Activated CD4-positive, alpha-beta T cell treated with anti-CD3 and anti-CD28 coated beads for 4 hours (primary cell): ENCODE data around the gene HPD.
"Not testable (repeated sequence)": the region's sequence is repeated elsewhere in the genome, so short reads cannot be mapped to it uniquely, and the experiment has no call there.

Source experiments
- DNase-seq, 2 donors: peaks; one replicate each; pipeline ENCODE4 v3.0.0-alpha.2; 2020

The HPD gene

DNA sequence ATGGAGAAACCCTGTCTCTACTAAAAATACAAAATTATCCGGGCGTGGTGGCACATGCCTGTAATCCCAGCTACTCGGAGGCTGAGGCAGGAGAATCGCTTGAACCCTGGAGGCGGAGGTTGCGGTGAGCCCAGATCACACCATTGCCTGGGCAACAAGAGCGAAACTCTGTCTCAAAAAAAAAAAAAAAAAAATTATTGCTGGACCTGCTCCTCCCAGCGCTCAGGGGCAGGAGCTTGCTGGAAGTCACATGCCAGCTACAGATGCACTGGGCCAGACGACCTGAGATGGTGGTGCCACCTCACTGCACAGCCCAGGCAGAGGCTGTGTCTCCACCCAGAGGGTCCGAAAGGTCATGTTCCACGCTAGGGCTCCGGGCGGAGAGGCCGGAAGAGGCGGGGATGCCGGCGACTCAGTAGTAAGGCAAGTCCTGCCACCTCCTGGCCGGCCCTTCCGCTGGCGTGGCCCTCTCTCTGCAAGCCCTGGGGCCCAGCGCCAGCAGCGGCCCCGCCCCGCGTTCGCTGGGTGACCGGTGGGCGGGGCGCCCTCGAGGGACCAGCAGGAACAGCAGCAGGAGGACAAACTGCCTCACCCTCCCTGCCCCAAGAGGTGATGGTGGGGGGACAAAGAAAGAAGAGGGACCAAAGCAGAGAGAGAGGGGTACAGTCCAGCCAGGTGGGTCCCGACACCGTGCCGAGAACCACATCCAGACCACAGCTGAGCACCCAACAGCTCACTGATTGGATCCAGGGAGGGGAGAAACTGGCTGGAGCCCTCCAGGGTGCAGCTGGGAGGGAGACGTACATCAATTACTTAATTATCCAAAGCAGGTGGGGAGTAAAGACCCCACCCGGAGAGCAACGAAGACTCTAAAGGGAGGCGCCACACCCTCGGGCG lies 61.6 kb downstream of the HPD start:
- DNase-seq, result no peak

DNA sequence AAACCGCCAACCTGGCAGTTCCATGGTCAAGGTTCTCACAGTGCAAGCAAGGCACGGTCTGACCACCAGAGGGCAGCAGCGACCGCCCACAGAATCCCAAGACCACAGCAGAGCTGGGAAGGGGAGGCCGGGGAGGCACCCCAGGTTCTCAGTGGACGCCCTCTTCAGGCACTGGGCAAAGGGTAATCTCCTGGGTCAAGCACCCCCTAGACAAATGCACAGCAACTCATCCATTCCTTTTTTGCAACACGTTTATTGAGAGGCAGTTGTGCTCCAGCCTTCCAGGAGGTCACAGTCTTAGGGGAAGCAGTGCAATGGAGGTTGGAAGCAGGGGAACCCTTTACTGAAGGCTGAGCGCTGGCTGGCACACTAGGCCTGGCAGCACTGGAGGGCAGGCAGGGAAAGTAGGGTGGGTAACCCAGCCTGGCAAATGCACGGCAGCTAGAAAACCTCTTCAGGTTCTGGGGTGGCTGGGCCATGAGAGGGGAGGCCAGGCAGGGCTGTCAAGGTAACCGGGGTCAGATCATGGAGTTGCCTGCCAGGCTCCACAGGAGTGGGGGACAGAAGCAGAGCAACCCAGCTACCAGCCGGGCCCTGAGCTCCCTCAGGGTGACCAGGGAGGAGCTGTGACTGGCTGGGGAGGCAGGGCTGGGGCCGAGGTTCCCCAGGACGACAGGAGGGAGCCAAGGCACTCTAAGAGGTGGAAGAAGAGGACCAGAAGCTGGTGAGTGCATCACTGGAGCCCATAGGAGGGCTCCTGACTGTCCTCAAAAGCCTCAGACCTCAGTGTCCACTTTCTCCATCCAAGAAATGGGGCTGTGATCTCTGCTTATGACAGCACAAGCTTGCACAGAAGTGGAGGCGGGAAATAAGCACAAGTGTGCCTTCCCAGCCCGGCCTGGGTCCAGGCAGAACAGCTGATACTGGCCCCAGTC lies 63.4 kb downstream of the HPD start:
- DNase-seq, result peak; percentile 79 to 88

DNA sequence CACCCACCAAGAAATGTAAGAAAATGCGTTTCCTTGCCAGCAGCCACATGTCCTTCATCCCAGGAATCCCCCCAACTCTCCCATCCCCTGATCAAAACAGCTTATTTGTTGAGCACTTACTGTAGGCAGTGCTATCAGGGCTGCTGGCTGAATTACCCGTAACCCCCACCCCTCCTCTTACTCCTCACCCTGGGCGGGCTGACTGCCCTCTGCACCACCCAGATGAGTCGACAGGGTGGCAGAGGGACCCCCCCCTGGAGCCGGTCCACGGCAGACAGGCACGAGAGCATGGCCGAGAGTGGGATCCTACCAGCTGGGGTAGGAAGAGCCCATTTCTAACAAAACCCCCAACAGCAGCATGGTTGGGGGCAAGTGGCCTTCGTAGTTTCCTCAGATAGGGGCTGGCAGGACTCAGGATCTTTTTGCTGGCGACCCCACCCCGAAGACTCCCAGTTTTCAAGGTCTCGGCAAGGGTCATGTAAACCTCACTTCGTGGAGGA lies 64.1 kb downstream of the HPD start:
- peak in 1 of 2 donors; percentile 47 for DNase-seq

DNA sequence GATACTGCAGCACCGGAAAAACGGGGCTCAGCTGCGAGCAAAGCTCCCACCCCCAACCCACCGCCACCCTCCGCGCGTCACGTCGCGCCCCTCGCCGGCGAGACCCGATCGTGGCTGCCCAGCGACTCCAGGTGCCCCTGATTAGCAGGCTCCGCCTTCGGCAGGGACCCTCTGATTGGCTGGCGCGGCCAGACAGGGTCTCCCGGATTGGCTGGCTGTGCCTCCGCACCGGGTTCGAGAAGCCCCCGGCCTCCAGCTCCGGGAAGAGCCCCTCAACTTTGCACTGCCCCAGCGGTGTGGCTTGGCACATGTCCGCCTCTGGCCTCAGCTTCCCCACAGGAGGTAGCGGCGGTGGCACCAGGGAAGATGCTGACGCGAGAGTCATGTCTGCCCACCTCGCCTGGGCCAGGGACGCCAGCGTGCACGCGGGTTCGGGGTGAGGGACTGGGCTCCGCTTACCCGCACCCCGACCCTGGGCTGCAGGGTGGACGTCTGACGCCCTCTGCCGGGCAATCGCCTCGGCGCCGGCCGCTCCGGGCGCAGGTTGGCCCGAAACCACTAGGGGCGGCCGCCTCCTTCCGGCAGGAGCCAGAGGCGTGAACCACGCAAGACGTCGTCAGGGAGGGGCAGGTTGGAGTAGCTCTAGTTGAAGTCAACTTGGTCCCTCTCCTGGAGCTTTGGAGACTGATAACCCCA lies 64.7 kb downstream of the HPD start:
- DNase-seq, result peak; percentile 93 to 94

DNA sequence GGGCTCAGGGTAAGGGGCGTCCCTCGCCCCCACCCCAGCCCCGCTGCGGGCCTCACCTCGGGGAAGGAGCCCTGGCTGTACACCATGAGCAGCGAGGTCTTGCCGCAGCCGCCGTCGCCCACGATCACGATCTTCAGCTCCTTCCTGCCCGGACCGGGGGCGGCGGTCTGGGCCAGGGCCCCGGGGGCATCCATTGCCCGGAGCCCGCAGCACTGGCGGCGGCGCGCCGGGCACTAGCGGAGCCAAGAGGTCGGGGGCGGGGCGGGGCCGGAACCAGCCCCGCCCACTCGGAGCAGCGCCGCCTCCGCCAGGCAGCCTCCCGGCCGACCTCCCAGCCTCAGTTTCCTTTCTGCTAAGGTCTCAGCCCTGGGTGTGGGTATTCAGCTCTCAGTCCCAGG lies 65.2 kb downstream of the HPD start, which contains the start of gene RHOF:
TSS of gene RHOF (minus strand) at position 249 of the 398 bp plus-strand sequence. CDS start at position 194, 55 bp downstream.
- peak; percentile 56 to 74 for DNase-seq

DNA sequence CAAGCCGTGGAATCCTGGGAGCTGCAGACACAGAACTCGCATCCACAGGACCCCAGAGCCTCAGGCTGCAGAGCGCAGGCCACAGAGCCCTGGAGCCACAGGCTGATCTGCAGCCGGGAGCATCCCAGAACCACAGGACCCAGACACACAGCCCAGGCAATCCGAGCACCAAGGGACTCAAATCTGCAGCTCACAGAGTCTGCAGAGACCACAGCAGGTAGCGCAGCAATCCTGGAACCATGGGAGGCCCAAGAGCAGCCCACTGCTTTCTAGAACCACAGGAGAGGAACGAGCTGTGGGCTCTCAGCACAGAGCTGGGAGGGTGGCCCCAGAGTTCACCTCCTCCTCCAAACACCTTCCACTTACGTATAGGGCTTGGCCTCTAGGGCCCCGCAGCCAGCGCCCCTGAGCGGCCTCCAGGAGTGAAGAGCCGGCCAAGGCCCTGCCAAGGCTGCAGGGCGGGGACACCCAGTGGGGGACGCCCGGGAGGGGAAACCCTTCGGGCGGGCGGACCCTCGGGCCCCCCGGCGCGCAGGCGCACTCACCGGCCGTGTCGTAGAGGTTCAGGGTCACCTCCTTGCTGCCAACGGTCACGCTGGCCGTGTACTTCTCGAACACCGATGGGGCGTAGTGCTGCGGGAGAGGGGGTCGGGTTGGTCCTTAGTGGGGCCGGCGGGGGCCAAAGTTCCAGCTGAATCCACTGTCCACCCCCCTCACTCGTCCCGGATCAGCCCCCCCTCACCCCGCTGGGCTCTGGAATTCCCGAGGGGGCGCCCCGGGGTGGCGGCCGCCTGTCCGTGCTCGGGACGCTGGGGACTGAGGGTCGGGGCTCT lies 65.8 kb downstream of the HPD start:
- peak in 1 of 2 donors; percentile 56 for DNase-seq

DNA sequence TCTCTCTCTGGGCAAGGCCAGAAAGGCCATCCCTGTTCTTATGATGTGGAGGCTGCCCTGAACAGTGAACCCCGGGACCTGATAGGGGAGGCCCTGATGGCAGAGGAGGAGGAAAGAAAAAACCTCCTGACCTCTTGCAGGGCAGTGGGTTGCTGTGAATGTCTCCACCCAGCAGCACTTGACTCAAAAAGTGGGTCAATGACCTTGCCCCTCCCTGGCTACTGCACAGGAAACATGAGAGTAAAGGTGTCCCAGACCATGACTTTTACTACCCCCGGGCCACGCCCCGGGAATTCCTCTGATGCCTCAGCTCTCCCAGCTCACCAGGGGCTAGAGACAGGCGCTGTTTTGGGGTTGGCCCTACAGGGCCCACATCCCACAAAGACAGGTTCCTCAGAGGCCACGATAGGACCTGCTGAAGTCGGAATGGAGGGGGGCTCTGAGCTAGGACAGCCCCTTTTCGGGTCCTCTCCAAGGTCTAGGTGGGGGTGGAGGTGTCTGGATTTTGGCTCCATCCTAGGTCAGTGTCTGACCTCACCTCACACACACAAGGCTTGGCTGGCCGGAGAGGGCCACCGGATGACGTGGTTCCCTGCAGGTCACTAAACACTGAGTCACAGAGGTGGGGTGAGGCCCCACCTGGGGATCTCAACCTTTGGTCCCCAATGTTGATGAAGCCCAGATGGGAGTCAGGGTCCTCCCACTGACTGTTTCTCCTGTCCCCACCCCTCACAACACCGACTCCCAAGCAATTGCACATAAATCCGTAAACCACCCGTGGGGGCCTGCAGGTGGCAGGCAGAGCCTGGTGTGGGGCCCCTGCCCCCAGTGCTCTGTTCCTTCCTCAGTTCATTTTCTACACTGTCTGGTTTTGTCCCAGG lies 66.7 kb downstream of the HPD start:
- no peak for DNase-seq

DNA sequence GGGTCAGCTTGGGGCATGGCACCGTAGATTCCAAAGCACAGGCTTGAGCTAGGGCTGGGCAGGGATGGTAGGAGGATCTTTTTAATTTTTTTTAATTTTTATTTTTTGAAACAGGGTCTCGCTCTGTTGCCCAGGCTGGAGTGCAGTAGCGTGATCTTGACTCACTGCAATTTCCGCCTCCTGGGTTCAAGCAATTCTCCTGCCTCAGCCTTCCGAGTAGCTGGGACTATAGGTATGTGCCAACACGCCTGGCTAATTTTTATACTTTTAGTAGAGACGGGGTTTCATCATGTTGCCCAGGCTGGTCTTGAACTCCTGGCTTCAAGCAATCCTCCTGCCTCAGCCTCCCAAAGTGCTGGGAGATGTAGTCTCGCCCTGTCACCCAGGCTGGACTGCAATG lies 67.9 kb downstream of the HPD start:
- not testable (repeated sequence) for DNase-seq

DNA sequence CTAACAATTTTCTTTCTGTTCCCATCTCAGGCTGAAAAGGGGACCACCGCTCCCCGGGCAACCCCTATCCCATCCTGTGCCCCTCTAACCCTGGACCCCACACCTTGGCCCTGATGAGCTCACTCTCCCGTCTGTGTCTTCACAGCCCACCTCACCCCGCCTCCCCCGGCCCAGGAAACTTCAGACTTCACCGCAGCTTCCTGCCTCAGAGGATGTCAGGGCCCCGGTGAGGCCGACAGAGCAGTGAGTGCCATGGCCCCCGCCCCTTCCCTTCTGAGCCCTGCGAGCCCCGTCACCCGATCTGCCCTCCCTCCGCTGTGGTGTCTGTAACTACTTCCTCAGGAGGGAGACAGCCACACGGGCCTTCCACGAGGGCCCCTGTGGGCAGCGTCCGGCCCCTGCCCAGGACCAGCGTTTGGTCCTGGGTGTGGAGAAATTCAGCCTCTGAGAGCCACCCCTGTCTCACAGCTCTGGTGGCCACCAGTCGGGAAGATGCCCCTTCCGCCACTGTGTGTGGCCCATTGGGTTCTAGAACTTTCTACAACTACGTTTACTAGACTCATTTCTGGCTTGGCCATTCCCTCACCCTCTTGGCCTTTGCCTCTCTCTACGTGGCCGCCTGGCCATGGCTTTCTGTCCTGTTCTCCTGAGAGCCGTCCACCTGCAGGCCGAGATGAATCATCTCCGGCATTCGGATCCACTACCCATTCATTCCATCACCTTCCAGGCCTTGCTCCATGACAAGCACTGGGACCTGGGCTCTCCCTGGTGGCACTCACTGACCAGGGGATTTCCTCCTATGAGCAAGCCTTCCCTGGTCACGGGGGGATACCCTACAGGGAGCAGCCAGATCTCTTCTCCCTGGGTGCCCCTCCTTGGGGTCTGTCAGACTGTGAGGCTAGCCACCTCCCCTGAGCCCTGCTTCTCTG lies 68.6 kb downstream of the HPD start:
- peak; percentile 94 to 95 for DNase-seq
